Uterus (tissue), 2 donors: ENCODE results near the gene ASPG.

Source experiments
- POLR2A ChIP-seq, 2 donors: fragments of 450-650 bp; IDR thresholded peaks; one replicate each; pipeline ENCODE4 v1.6.1; 2016; ENCODE audit warnings: antibody characterized with exemption in 2 of 2, mild to moderate bottlenecking in 1 of 2, moderate library complexity in 1 of 2
- TF ChIP-seq, protein P1 (sequence below), 4 experiments: fragments of 200-600 bp in 2 of 4; fragments of 450-650 bp in 2 of 4; sonication (generic) in 2 of 4; IDR thresholded peaks; one replicate each; pipeline ENCODE4 v1.5.1; 2016 to 2019; ENCODE audit warnings: antibody characterized with exemption in 4 of 4, mild to moderate bottlenecking in 2 of 4, moderate library complexity in 1 of 4

DNA sequence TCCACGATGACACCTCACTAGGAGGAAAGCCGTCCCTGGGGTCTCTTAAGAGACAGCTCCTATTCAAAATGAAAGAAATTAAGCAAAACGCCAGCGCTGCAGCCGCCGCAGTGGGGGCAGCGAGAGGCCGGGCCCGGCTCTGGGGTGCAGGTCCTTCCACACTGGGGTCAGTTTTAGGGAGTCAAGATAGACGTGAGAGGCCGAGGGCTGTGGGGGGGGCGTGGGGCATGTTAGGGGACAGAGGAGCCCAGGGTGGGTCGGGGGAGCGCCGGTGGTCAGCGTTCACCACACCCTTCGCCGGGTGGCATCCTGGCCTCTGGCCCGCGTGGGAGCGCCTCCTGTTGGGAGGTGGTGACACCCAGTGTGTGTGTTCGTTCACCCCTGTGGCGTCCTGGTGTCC, 78.5 kb downstream of the ASPG start:
- TF ChIP-seq, protein P1, sequence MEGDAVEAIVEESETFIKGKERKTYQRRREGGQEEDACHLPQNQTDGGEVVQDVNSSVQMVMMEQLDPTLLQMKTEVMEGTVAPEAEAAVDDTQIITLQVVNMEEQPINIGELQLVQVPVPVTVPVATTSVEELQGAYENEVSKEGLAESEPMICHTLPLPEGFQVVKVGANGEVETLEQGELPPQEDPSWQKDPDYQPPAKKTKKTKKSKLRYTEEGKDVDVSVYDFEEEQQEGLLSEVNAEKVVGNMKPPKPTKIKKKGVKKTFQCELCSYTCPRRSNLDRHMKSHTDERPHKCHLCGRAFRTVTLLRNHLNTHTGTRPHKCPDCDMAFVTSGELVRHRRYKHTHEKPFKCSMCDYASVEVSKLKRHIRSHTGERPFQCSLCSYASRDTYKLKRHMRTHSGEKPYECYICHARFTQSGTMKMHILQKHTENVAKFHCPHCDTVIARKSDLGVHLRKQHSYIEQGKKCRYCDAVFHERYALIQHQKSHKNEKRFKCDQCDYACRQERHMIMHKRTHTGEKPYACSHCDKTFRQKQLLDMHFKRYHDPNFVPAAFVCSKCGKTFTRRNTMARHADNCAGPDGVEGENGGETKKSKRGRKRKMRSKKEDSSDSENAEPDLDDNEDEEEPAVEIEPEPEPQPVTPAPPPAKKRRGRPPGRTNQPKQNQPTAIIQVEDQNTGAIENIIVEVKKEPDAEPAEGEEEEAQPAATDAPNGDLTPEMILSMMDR (IDR thresholded peaks at IDR 0.05): no peak
- TF ChIP-seq POLR2A (IDR thresholded peaks at IDR 0.05): no peak
